SK-N-MC (cell line): ENCODE results near the gene GAK.

ENCODE experiments used
- DNase-seq: peaks from one replicate; pipeline ENCODE4 v3.0.0-alpha.2; 2011; ENCODE audit warnings: low read depth, low spot score
- H3K27ac ChIP-seq: fragments of 200-600 bp; sonication (generic); 2 replicates; pipeline ENCODE4 v1.5.1; 2016; ENCODE audit warnings: mixed run types
- H3K36me3 ChIP-seq: fragments of 200-600 bp; sonication (generic); 2 replicates; pipeline ENCODE4 v1.6.1; 2017; ENCODE audit warnings: antibody characterized with exemption, low read length, mixed read lengths; ENCODE audit not compliant: insufficient read depth
- H3K4me3 ChIP-seq: fragments of 200-600 bp; sonication (generic); 2 replicates; pipeline ENCODE4 v1.5.1; 2016
- H3K9ac ChIP-seq: fragments of 200-600 bp; sonication (generic); 2 replicates; pipeline ENCODE4 v1.8.0; 2017; ENCODE audit warnings: mixed run types, mixed read lengths; ENCODE audit not compliant: insufficient read length
- H3K9me3 ChIP-seq: fragments of 200-600 bp; sonication (generic); 2 replicates; pipeline ENCODE4 v1.6.1; 2017; ENCODE audit warnings: low read depth, mild to moderate bottlenecking, antibody characterized with exemption, low read length, moderate library complexity, mixed read lengths
- EZH2 ChIP-seq: fragments of 200-600 bp; sonication (generic); IDR thresholded peaks from one replicate; pipeline ENCODE4 v1.6.1; 2017; ENCODE audit warnings: antibody characterized with exemption
- FOXP2 ChIP-seq: optimal IDR thresholded peaks from 2 replicates; pipeline ENCODE3; 2011; ENCODE audit warnings: mild to moderate bottlenecking, moderate library complexity; ENCODE audit not compliant: insufficient read depth; ENCODE audit errors: extremely low read length, control extremely low read depth
- POLR2AphosphoS5 ChIP-seq: IDR thresholded peaks from 2 replicates; pipeline ENCODE4 v1.6.1; 2012; ENCODE audit warnings: mild to moderate bottlenecking, low read depth, low read length, borderline replicate concordance

The GAK gene

GRCh38 chr4:900073-900472, 32.0 kb downstream of the GAK start:
- DNase-seq, result no peak
- Histone ChIP-seq H3K9me3 (no peaks in the 10 kb centered on the region), H3K27ac (no peak overlapping the region), H3K4me3 (no peak overlapping the region), H3K9ac (no peak overlapping the region), H3K36me3 (no peaks in the 10 kb centered on the region; the same call in 1 of the 2 replicates)
- no peak for TF ChIP-seq EZH2
- no peak for TF ChIP-seq FOXP2
- TF ChIP-seq POLR2AphosphoS5, result no peak

- no peak for DNase-seq
- Histone ChIP-seq H3K27ac (no peak overlapping the region), H3K9ac (no peak overlapping the region), H3K9me3 (no peaks in the 10 kb centered on the region), H3K4me3 (no peak overlapping the region), H3K36me3 (no peaks in the 10 kb centered on the region; the same call in 1 of the 2 replicates)
- TF ChIP-seq POLR2AphosphoS5 (no peak), FOXP2 (no peak), EZH2 (no peak)
These were observed 32.6 kb downstream of the GAK start for GRCh38 chr4:899556-899906.

- H3K9ac ChIP-seq, result no peak overlapping the region
- H3K9me3 ChIP-seq, result no peaks in the 10 kb centered on the region
- no peak overlapping the region for H3K27ac ChIP-seq
- H3K36me3 ChIP-seq, result no peaks in the 10 kb centered on the region; the same call in 1 of the 2 replicates
- TF ChIP-seq FOXP2 (no peak), EZH2 (no peak), POLR2AphosphoS5 (no peak)
- no peak for DNase-seq
- H3K4me3 ChIP-seq, result no peak overlapping the region
These were observed 33.1 kb downstream of the GAK start for GRCh38 chr4:898869-899555.

- TF ChIP-seq EZH2, result no peak
- TF ChIP-seq FOXP2, result no peak
- no peak for TF ChIP-seq POLR2AphosphoS5
- Histone ChIP-seq H3K36me3 (no peaks in the 10 kb centered on the region; the same call in 1 of the 2 replicates), H3K4me3 (no peak overlapping the region), H3K9ac (no peak overlapping the region), H3K9me3 (no peaks in the 10 kb centered on the region), H3K27ac (no peak overlapping the region)
- DNase-seq, result no peak
These were observed 34.0 kb downstream of the GAK start for GRCh38 chr4:898123-898522.

GRCh38 chr4:896630-897029, 35.5 kb downstream of the GAK start:
- Histone ChIP-seq H3K9me3 (no peaks in the 10 kb centered on the region), H3K36me3 (no peaks in the 10 kb centered on the region; the same call in 1 of the 2 replicates), H3K9ac (no peak overlapping the region), H3K27ac (no peak overlapping the region), H3K4me3 (no peak overlapping the region)
- TF ChIP-seq EZH2 (no peak), FOXP2 (no peak), POLR2AphosphoS5 (no peak)
- DNase-seq, result no peak

GRCh38 chr4:896216-896615, 35.9 kb downstream of the GAK start:
- no peaks in the 10 kb centered on the region; the same call in 1 of the 2 replicates for H3K36me3 ChIP-seq
- TF ChIP-seq EZH2 (no peak), POLR2AphosphoS5 (no peak), FOXP2 (no peak)

GRCh38 chr4:895596-895995, 36.5 kb downstream of the GAK start:
- Histone ChIP-seq H3K36me3 (no peaks in the 10 kb centered on the region; the same call in 1 of the 2 replicates), H3K4me3 (no peak overlapping the region), H3K9ac (no peak overlapping the region), H3K27ac (no peak overlapping the region), H3K9me3 (no peaks in the 10 kb centered on the region)
- DNase-seq, result no peak
- TF ChIP-seq EZH2, result no peak
- TF ChIP-seq POLR2AphosphoS5, result no peak
- no peak for TF ChIP-seq FOXP2

More at GRCh38 chr4:896216-896615, 35.9 kb downstream of the GAK start:
- no peak for DNase-seq
- Histone ChIP-seq H3K27ac (no peak overlapping the region), H3K9ac (no peak overlapping the region), H3K4me3 (no peak overlapping the region), H3K9me3 (no peaks in the 10 kb centered on the region)

GRCh38 chr4:893995-894705, 38.0 kb downstream of the GAK start:
- Histone ChIP-seq H3K9me3 (no peaks in the 10 kb centered on the region), H3K36me3 (no peaks in the 10 kb centered on the region; the same call in 1 of the 2 replicates), H3K4me3 (no peak overlapping the region), H3K27ac (no peak overlapping the region), H3K9ac (no peak overlapping the region)
- TF ChIP-seq EZH2 (no peak), POLR2AphosphoS5 (no peak), FOXP2 (no peak)
- DNase-seq, result no peak
